GM15510 (cell line): Measurements from ENCODE around the gene RBM23.

Experiments
- POLR2A ChIP-seq: IDR thresholded peaks from 3 replicates; pipeline ENCODE4 v1.6.1; 2011; ENCODE audit warnings: borderline replicate concordance; ENCODE audit not compliant: insufficient read length; ENCODE audit errors: extremely low read depth

RBM23 gene

DNA sequence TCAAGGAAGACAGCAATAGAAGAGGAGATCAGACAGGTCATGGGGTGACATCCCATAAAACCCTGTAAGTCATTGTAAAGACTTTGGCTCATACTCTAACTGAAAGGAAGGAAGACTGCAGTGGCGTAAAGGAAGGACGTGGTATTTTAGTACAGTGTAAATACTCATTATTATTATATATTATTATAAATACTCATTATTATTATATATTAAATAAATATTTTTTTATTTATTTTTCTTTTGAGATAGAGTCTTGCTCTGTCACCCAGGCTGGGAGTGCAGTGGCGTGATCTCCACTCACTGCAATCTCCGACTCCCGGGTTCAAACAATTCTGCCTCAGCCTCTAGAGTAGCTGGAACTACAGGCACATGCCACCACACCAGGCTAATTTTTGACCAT is 62.5 kb downstream of the RBM23 start:
- no peak for TF ChIP-seq POLR2A

DNA sequence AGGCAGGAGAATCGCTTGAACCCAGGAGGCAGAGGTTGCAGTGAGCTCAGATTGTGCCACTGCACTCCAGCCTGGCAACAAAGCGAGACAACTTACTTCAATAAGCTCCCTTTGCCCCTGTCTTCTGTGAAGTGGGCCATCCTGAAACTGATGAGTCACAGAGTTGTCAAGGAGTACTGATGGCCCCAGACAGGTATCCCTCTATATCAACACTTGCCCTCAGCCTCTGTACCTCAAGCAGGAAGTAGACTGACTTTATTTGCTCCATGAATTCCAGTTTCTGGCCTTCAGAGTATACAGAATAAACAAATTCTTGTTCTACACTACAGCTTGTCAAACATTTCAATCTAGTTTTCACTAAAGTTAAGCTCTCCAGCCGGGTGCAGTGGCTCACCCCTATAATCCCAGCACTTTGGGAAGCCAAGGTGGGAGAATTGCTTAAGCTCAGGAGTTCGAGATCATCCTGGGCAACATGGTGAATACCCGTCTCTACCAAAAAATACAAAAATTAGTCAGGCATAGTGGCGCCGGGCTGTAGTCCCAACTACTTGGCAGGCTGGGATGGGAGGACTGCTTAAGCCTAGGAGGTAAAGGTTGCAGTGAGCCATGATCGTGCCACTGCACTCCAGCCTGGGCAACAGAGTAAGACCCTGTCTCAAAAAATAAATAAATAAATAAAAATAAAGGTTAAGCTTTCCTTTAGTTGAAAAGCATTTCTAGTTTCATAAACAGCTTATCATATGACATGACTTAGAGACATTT is 63.8 kb downstream of the RBM23 start:
- TF ChIP-seq POLR2A: no peak

DNA sequence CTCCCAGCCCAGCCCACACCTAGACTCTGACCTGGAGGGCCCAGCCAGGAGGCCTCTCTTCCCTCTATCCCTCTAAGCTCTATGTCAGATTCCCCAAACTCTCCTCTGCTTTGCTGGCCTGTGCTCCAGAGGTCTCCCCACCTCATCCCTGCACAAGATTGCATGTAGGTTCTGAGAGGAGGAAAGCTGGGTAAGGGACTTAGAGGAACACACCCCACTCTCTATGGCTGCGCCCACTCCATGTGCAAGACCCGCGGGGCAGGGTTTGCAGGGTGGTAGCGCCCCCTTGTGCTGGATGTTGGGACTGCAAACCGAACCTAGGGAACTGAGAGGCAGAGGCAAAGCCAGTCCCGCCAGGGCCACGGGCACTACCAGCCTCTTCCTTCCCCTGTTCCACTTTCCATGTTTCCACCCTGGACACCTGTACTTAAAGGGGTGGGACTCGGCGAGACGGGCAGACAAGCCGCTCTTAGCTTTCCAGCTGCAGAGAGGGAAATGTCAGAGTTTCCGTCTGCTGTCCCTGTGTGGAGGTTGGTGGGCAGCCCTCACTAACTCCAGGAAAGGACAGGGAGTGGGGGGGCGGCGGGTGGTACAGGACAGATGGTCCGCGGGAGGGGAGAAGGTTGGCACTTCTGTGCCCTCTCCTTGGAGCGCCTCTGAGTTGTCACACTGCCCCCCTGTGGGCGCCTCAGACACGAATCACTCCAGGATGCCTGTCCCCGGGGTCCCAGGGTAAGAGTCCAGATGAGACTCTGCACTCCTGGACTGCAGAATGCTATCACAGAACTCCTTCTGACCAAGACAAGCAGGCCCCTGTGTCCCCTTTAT is 65.8 kb downstream of the RBM23 start:
- TF ChIP-seq POLR2A: no peak

DNA sequence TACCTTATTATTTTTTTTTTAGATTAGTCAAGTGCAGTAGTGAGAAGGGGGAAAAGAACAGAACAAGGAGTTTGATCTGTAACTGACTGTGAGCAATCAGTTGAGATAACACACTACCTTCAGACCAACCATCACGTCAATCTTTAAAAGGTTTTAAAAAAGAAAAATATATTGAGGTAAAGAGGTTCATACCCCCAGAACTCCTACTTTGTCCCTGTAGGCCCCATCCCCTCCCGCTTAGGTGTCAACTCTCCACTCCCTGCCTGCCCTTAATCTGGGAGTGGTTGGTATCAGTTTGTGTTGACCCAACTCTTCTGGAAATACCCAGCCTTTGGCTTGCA is 66.4 kb downstream of the RBM23 start:
- no peak for TF ChIP-seq POLR2A

DNA sequence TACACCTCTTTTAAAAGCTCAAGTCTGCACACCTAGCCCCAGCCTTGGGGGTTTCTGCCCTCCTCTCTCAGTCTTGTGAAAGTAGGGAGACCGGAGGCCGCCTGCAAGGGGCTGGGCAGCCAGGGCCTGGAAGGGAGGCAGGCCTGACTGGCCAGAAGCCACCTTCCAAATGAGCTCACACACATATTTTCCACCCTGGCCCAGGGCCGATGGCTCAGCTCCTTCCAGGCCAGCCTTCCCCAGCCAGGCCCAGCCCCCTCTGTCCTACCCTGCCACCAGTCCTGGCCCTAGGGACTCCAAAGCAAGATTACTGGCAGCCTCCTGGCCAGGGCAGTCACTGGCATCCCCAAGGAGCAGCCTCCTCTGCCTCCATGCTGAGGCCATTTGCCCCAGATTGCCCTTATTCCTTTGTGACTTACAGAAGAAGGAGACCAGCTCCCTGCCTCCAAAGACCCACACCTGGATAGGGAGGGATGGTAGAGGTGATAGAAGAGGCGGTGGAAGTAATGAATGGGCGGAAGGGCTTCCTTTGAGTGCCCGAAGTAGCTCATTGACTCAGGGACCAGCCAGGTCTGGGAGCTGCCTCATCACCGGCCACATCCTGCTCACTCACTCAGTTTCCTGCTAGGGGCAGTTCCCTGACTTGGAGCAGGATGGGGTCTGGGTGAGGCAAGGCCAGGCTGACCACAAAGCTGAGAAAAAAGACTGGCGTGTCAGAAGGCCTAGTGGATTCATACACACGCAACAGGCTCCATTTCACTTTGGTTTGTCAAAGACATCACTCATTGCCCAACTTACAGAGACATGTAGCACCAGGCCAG is 67.8 kb downstream of the RBM23 start:
- no peak for TF ChIP-seq POLR2A

DNA sequence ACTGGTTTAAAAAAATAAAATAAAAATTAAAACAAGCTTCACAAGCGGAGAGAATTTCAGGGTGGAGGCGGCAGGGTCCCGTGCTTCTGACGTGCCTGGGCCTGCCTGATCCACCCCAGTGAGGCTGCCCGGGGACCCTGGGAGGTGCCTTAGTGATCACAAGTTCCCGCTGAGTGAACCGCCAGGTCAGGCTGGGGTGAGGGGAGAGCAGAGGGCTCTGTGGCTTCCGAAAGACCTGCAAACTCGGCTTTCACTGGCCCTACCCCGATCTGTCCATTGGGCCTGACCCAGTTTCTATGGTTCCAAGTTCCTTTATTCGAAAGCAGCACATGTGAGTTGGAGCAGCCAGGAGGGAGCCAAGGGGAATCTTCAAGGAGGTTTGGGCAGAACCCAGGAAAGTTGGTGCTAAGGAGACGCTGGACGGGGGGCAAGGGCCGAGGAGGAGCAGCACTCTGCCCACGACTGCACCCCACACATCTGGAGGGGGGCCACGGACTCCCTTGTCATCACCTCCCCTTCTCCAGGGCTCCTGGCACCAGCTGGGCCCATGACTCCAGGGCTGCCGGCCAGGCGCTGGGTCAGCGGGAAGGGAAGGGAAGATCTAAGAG is 69.6 kb downstream of the RBM23 start:
- TF ChIP-seq POLR2A: no peak

DNA sequence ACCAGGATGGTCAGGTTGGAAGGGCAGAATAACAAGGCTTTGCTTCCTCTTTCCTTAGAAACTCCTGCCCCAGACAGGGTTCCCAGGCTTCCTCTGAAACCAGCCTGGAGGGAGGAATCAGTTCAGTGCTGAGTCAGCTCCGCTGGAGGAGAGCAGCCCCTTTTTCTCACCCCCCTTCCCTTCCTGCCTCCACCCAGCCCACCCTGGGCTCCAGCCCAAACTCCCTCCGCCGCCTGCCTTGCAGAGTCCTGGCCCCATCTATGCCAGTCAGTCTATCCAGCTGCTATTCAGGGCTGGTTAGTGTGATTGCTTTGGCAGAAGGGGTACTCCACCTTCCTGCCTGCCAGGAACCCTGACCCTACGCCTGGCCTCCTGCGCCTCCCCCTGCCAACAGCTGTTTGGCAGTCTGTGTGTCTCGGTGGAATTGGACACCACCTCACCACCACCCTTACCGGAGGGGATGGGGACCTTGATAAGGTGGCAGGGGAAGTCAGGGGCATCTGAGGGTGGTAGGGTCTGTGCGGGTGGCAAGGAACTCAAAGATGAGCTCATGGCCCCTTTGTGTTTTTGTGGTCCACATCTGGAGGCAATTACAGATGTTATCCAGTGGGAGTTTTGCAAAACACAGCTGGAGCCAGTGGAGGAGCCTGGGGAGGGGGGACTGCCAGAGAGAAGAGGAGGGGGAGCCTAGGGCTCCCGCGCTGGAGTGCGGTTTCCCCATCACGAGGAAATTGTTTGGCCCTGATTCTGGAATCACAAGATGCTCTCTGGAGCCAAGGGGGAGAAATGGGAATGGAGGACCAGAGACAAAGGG is 70.4 kb downstream of the RBM23 start:
- TF ChIP-seq POLR2A: no peak

DNA sequence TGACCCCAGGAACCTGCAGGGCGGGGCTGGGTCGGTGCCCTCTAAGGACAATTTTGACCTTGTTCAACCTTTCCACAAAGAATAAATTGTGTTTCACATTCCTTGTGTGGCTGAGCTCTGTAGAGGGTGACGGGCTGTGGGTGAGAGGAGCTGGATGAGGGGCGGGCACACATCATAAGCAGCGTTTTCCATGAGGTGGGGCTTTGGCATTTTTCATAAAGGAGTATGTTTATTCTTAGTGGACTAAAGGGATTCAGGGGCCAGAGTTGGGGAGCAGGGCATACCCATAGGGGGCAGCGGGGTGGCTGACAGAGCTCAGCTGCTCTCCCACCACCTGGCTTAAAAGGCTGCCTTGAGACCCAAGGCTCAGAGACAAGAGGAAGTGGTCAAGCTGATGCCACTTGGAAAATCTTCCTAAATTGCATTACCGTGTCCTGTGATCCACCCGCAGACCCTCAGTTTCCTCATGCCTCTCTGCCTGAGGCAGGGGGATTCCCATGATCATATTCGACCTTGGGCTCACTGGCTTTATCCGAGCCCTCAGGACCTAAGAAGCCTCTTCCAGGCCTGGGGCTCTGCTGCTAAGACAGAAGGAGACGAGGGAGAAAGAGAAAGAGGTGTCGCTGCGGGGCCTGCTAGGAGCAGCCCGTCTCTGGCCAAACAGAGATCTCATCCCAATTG is 71.1 kb downstream of the RBM23 start:
- TF ChIP-seq POLR2A: no peak

DNA sequence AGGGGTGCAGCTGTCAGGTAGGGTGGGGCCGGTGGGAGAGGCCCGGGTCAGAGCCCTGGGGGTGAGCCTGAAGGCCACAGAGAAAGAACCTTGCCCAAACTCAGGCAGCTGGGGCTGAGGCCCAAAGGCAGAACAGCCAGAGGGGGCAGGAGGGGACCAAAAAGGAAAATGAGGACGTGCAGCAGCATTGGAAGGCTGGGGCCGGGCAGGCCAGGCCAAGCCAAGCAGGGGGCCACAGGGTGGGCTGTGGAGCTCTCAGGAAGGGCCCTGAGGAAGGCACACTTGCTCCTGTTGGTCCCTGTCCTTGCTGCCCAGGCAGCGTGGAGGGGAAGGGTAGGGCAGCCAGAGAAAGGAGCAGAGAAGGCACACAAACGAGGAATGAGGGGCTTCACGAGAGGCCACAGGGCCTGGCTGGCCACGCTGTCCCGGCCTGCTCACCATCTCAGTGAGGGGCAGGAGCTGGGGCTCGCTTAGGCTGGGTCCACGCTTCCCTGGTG is 72.1 kb downstream of the RBM23 start:
- TF ChIP-seq POLR2A: no peak

DNA sequence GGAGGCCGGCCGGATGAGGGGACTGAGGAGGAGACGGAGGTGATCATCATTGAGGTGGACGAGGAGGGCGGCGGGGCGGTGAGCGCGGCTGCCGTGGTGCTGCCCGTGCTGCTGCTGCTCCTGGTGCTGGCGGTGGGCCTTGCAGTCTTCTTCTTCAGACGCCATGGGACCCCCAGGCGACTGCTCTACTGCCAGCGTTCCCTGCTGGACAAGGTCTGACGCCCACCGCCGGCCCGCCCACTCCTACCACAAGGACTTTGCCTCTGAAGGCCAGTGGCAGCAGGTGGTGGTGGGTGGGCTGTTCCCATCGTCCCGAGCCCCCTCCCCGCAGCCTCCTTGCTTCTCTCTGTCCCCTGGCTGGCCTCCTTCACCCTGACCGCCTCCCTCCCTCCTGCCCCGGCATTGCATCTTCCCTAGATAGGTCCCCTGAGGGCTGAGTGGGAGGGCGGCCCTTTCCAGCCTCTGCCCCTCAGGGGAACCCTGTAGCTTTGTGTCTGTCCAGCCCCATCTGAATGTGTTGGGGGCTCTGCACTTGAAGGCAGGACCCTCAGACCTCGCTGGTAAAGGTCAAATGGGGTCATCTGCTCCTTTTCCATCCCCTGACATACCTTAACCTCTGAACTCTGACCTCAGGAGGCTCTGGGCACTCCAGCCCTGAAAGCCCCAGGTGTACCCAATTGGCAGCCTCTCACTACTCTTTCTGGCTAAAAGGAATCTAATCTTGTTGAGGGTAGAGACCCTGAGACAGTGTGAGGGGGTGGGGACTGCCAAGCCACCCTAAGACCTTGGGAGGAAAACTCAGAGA is 72.9 kb downstream of the RBM23 start:
- no peak for TF ChIP-seq POLR2A

DNA sequence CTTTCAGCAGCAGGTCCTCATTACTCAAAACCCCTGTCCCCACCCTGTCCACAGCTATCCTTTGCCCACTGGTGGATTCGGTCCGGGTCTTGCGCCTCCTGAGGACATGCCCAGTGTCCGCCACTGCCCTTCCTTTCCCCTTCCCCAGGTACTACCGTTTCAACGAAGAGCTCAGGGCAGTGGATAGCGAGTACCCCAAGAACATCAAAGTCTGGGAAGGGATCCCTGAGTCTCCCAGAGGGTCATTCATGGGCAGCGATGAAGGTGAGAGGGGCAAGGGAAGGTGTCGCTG is 73.9 kb downstream of the RBM23 start:
- TF ChIP-seq POLR2A: no peak

DNA sequence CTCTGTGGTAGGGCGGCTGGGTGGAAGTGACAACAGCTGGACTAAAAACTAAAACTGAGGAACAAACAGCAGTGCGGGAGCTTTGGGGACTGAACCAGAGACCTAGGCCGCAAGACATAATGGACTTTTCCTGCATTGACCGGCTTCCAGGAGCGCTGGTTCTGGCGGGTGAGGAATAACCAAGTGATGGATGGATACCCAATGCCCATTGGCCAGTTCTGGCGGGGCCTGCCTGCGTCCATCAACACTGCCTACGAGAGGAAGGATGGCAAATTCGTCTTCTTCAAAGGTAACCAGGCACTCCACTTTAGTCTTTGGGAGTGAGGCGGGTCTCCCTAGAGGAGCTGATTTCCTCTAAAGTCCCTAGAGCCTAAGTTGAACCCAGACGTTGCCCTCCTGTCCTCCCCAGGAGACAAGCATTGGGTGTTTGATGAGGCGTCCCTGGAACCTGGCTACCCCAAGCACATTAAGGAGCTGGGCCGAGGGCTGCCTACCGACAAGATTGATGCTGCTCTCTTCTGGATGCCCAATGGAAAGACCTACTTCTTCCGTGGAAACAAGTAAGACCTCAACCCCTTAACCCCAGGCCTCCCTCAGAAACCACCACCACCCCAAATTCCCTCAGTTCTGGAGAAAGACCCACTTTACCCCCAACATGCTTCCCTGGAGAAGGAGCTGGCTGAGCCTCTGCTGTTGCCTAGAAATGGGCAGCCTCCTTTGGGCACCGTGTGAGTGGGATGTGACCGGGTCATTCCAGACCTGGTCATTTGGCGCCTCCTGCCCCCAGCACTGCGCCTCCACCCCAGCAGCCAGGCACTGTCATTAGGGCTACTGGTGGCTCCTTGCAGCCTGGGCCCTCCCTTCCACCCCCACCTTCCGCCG is 74.5 kb downstream of the RBM23 start:
- TF ChIP-seq POLR2A: no peak
